ENCODE data around the gene NOSTRIN. TPM values are rescaled to one million over a fixed set of nuclear protein-coding genes. Genes with fewer than 3 reads are reported as not detected.

NOSTRIN gene
- total and polyA plus RNA-seq, 8 donors, result 14.4 to 67.3 (median 25.9) TPM

- intact Hi-C loops (cut with DNase I), result no loop called here
- no peaks in the 10 kb centered on the region for H3K27me3 ChIP-seq
- TF ChIP-seq CTCF (IDR thresholded peaks at IDR 0.05), result no peak
- no peak within 1 kb of the TSS for H3K27ac ChIP-seq
- H3K4me1 ChIP-seq, result no peaks in the 10 kb centered on the region
- peak; percentile 56 for FAIRE-seq
- no peaks in the 10 kb centered on the region for H3K36me3 ChIP-seq
- no peaks in the 10 kb centered on the region for H3K9me3 ChIP-seq
- peak within 1 kb of the TSS; percentile 18 to 54 (median 40) for H3K4me3 ChIP-seq
- peak; percentile 83 to 91 (median 86) for DNase-seq
- ATAC-seq, result peak; percentile 98 to 100 (median 100)
- WGBS, 2 donors, result 1 to 3% methylated on average over 37 to 38 of the region's 38 CpGs
These were observed 87.8 kb downstream of the NOSTRIN start, which contains the start of gene SPC25 for GRCh38 chr2:168890006-168890782. Gene SPC25, minus strand, starts transcription at chr2:168890430. Its CDS starts 911 bp downstream, at chr2:168889519.

GRCh38 chr2:168892327-168892726 lies 89.9 kb downstream of the NOSTRIN start:
- ATAC-seq (no peak), DNase-seq (no peak), FAIRE-seq (no peak)
- Histone ChIP-seq H3K9me3 (no peaks in the 10 kb centered on the region), H3K4me1 (no peaks in the 10 kb centered on the region), H3K27me3 (no peaks in the 10 kb centered on the region), H3K36me3 (no peaks in the 10 kb centered on the region), H3K27ac (no peak overlapping the region), H3K4me3 (no peak overlapping the region)
- intact Hi-C loops (cut with DNase I), result no loop called here
- no peak for TF ChIP-seq CTCF (IDR thresholded peaks at IDR 0.05)
- WGBS, 2 donors, result 78 to 87% methylated on average over 3 of the region's 3 CpGs

- no peaks in the 10 kb centered on the region for H3K36me3 ChIP-seq
- H3K27me3 ChIP-seq, result no peaks in the 10 kb centered on the region
- no peak overlapping the region for H3K27ac ChIP-seq
- H3K4me1 ChIP-seq, result no peaks in the 10 kb centered on the region
- no peak overlapping the region for H3K4me3 ChIP-seq
- H3K9me3 ChIP-seq, result no peaks in the 10 kb centered on the region
- intact Hi-C loops (cut with DNase I), result no loop called here
- FAIRE-seq, result no peak
- no peak for ATAC-seq
- no peak for DNase-seq
- no peak for TF ChIP-seq CTCF (IDR thresholded peaks at IDR 0.05)
- 83 to 100% methylated on average over 1 of the region's 1 CpG for WGBS, 2 donors
These were observed 91.7 kb downstream of the NOSTRIN start for GRCh38 chr2:168894101-168894500.

GRCh38 chr2:168894720-168895119 lies 92.3 kb downstream of the NOSTRIN start:
- Histone ChIP-seq H3K27me3 (no peaks in the 10 kb centered on the region), H3K36me3 (no peaks in the 10 kb centered on the region), H3K4me3 (no peak overlapping the region), H3K4me1 (no peaks in the 10 kb centered on the region), H3K27ac (no peak overlapping the region), H3K9me3 (no peaks in the 10 kb centered on the region)
- intact Hi-C loops (cut with DNase I), result no loop called here
- TF ChIP-seq CTCF (IDR thresholded peaks at IDR 0.05), result no peak
- DNase-seq (no peak), FAIRE-seq (no peak), ATAC-seq (no peak)

GRCh38 chr2:168895771-168896170 lies 93.3 kb downstream of the NOSTRIN start:
- H3K4me3 ChIP-seq, result no peak overlapping the region
- H3K9me3 ChIP-seq, result no peaks in the 10 kb centered on the region
- no peak for FAIRE-seq
- no peaks in the 10 kb centered on the region for H3K4me1 ChIP-seq
- intact Hi-C loops (cut with DNase I), result no loop called here
- H3K36me3 ChIP-seq, result no peaks in the 10 kb centered on the region
- ATAC-seq, result peak in 1 of 4 donors; percentile 29
- DNase-seq, result no peak
- no peaks in the 10 kb centered on the region for H3K27me3 ChIP-seq
- TF ChIP-seq CTCF (IDR thresholded peaks at IDR 0.05), result no peak
- no peak overlapping the region for H3K27ac ChIP-seq

Measured in pancreas (tissue), 10 donors.